Activated naive CD8-positive, alpha-beta T cell treated with anti-CD3 and anti-CD28 coated beads, Interleukin-2, amount 10 ng/mL, durations not matched to agents 7 days and 5 days (primary cell): ENCODE measurements around the gene USP5. TPM values are rescaled to one million over a fixed set of nuclear protein-coding genes. Genes with fewer than 3 reads are reported as not detected.
A peak's percentile ranks its signal among the peaks of the same experiment; 100 is the strongest.

Experiments used
- ATAC-seq: fragments of 150-1000 bp; cut with Tn5 transposase; one replicate; pipeline ENCODE4 v1.10.0; 2021; ENCODE audit warnings: low read depth, moderate library complexity
- POLR2A ChIA-PET: fragments of 350-600 bp; sonication (Branson Sonifier 250); formaldehyde crosslinking; loops from one replicate; lab custom pipeline; 2021; ENCODE audit warnings: antibody characterized with exemption; lab: Charles Lee
- DNase-seq: peaks from one replicate; pipeline ENCODE4 v3.0.0; 2021
- H3K27ac Mint-ChIP-seq: one replicate; pipeline ENCODE4 v1.8.0; 2022; ENCODE audit warnings: mild to moderate bottlenecking, mixed read lengths
- H3K27me3 Mint-ChIP-seq: one replicate; pipeline ENCODE4 v1.8.0; 2022; ENCODE audit warnings: mild to moderate bottlenecking, moderate library complexity, mixed read lengths
- H3K36me3 Mint-ChIP-seq: one replicate; pipeline ENCODE4 v1.8.0; 2021; ENCODE audit warnings: mild to moderate bottlenecking, mixed read lengths
- H3K4me1 Mint-ChIP-seq: one replicate; pipeline ENCODE4 v1.8.0; 2021; ENCODE audit warnings: mixed read lengths
- H3K4me3 Mint-ChIP-seq: one replicate; pipeline ENCODE4 v1.8.0; 2022; ENCODE audit warnings: mild to moderate bottlenecking, moderate library complexity, mixed read lengths
- H3K9me3 Mint-ChIP-seq: one replicate; pipeline ENCODE4 v1.8.0; 2021; ENCODE audit warnings: mixed read lengths
- total RNA-seq, 2 experiments: library from RNA; stranded (reverse); gene quantifications; one replicate each; pipeline ENCODE4 v1.2.3, GENCODE V29; 2021

The USP5 gene
- total RNA-seq, 2 experiments from 2014 or later: 84.8 to 95.4 TPM

GRCh38 chr12:6828781-6829535 lies 23.0 kb upstream of the USP5 start:
- POLR2A ChIA-PET: interaction anchor here (0.6 to 1.7 kb wide), 5 partner anchors 22 to 249 kb away, joined by 3 to 7 read pairs (median 5); partner anchors contain the start of genes CD4, CDCA3, MLF2 and SPSB2
- H3K4me3 Mint-ChIP-seq: peak overlapping the region; percentile 82
- H3K27me3 Mint-ChIP-seq: peaks cover 61% of the 10 kb centered on the region
- H3K36me3 Mint-ChIP-seq: no peaks in the 10 kb centered on the region
- ATAC-seq (peak; percentile 50), DNase-seq (peak; percentile 64)
- H3K9me3 Mint-ChIP-seq: no peaks in the 10 kb centered on the region
- H3K4me1 Mint-ChIP-seq: peaks cover 15% of the 10 kb centered on the region
- H3K27ac Mint-ChIP-seq: peak overlapping the region; percentile 70

DNA sequence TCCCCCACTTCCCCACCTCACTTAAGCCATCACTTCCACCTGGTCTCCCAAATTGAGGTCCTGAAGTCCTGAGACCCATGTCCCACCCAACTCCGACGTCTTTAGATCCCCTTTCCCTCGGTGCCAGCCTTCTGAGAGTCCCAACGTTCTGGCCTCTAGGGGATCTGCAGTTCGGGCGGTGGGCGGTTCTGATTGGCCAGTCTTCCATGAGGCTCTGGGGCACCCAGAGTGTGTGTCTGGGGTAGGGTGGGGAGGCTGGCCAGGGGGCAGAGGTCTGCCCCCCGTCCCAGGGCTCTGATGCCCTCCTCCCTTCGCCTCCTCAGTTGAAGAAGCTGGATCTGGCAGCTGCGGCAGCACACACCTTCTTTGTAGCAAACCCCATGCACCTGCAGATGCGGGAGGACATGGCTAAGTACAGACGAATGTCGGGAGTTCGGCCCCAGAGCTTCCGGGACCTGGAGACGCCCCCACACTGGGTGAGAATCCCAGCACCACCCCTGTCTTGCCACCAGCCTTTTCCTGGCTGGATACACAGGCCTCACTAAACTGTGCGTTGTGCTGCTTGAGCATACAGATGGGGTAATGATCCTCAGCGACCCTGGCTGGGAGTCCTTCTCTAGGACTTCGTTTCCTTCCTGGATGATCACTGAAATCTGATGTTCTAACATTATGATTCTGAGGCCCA lies 22.3 kb upstream of the USP5 start:
- Mint-ChIP-seq H3K9me3 (no peaks in the 10 kb centered on the region), H3K27me3 (peaks cover 58% of the 10 kb centered on the region), H3K27ac (no peak overlapping the region), H3K4me3 (peak overlapping the region; percentile 82), H3K4me1 (peaks cover 15% of the 10 kb centered on the region), H3K36me3 (no peaks in the 10 kb centered on the region)
- DNase-seq (no peak), ATAC-seq (no peak)
- POLR2A ChIA-PET: interaction anchor here (0.6 to 1.4 kb wide), 5 partner anchors 41 to 250 kb away, joined by 3 to 7 read pairs (median 4); partner anchors contain the start of genes CD4, MLF2 and SPSB2

DNA sequence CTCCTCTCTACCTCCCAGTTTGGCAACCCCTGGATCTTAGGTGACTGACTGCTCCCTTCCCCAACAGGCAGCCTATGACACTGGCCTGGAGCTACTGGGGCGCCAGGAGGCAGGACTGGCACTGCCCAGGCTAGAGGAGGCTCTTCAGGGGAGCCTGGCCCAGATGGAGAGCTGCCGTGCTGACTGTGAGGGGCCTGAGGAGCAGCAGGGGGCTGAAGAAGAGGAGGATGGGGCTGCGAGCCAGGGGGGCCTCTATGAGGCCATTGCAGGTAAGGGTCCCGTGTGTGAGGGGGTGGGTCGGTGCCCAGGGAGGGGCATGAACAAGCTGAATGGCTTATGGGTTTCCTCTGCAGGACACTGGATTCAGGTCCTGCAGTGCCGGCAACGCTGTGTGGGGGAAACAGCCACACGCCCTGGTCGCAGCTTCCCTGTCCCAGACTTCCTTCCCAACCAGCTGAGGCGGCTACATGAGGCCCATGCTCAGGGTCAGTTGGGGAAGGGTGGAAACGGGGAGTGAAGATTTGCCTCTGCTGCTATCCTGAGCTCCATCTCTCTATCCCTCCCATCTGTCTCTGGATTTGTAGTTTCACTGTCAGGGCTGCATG lies 21.6 kb upstream of the USP5 start:
- Mint-ChIP-seq H3K27ac (no peak overlapping the region), H3K4me3 (no peak overlapping the region), H3K4me1 (peaks cover 17% of the 10 kb centered on the region), H3K36me3 (no peaks in the 10 kb centered on the region), H3K27me3 (peaks cover 53% of the 10 kb centered on the region), H3K9me3 (no peaks in the 10 kb centered on the region)
- DNase-seq (peak; percentile 34), ATAC-seq (no peak)
- POLR2A ChIA-PET: interaction anchor here (1.1 to 1.3 kb wide), 2 partner anchors 21 to 77 kb away, joined by 3 to 4 read pairs; partner anchors contain the start of genes MLF2 and USP5

DNA sequence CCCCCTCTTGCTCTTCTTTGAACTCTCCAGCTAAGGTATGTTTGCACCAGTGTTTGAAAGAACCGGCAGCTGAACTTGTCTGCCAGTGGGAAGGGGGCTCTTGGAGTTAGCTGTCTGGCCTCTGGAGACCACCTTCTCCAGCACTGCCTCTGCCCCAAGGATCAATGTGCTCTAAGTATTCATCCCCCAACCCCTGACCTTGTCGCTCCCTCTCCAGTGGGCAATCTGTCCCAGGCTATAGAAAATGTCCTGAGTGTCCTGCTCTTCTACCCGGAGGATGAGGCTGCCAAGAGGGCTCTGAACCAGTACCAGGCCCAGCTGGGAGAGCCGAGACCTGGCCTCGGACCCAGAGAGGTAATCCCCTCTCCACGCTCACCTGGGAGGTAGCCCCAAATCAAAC lies 21.0 kb upstream of the USP5 start:
- Mint-ChIP-seq H3K27ac (no peak overlapping the region), H3K4me3 (no peak overlapping the region), H3K36me3 (no peaks in the 10 kb centered on the region), H3K27me3 (peaks cover 48% of the 10 kb centered on the region), H3K4me1 (peaks cover 19% of the 10 kb centered on the region), H3K9me3 (no peaks in the 10 kb centered on the region)
- ATAC-seq (no peak), DNase-seq (no peak)
- POLR2A ChIA-PET: interaction anchor here (1.1 to 1.3 kb wide), 2 partner anchors 21 to 78 kb away, joined by 3 to 4 read pairs; partner anchors contain the start of genes MLF2 and USP5

GRCh38 chr12:6831450-6831995 lies 20.4 kb upstream of the USP5 start:
- Mint-ChIP-seq H3K27me3 (peaks cover 44% of the 10 kb centered on the region), H3K36me3 (no peaks in the 10 kb centered on the region), H3K4me3 (no peak overlapping the region), H3K9me3 (no peaks in the 10 kb centered on the region), H3K27ac (no peak overlapping the region), H3K4me1 (peaks cover 19% of the 10 kb centered on the region)
- DNase-seq (no peak), ATAC-seq (no peak)
- POLR2A ChIA-PET: no interaction called here

- H3K27me3 Mint-ChIP-seq: peaks cover 38% of the 10 kb centered on the region
Measured at GRCh38 chr12:6832125-6832524, 19.8 kb upstream of the USP5 start.

GRCh38 chr12:6833189-6833890 lies 18.6 kb upstream of the USP5 start:
- POLR2A ChIA-PET: interaction anchor here (1.2 to 2.5 kb wide), 3 partner anchors 9 to 18 kb away, joined by 3 to 14 read pairs (median 4); partner anchors contain the start of gene CDCA3
- Mint-ChIP-seq H3K36me3 (no peaks in the 10 kb centered on the region), H3K27ac (no peak overlapping the region), H3K9me3 (no peaks in the 10 kb centered on the region), H3K4me1 (peaks cover 12% of the 10 kb centered on the region), H3K27me3 (peaks cover 29% of the 10 kb centered on the region), H3K4me3 (no peak overlapping the region)
- DNase-seq (no peak), ATAC-seq (no peak)

More at GRCh38 chr12:6832125-6832524, 19.8 kb upstream of the USP5 start:
- POLR2A ChIA-PET: no interaction called here
- H3K36me3 Mint-ChIP-seq: no peaks in the 10 kb centered on the region
- no peaks in the 10 kb centered on the region for H3K9me3 Mint-ChIP-seq
- no peak for ATAC-seq
- H3K27ac Mint-ChIP-seq: no peak overlapping the region
- peaks cover 19% of the 10 kb centered on the region for H3K4me1 Mint-ChIP-seq
- no peak overlapping the region for H3K4me3 Mint-ChIP-seq
- no peak for DNase-seq

- no peak for ATAC-seq
- Mint-ChIP-seq H3K36me3 (no peaks in the 10 kb centered on the region), H3K27me3 (peaks cover 24% of the 10 kb centered on the region)
Measured at GRCh38 chr12:6834254-6834653, 17.7 kb upstream of the USP5 start.

GRCh38 chr12:6834873-6835272 lies 17.1 kb upstream of the USP5 start:
- H3K27me3 Mint-ChIP-seq: peaks cover 17% of the 10 kb centered on the region
- no peaks in the 10 kb centered on the region for H3K9me3 Mint-ChIP-seq
- POLR2A ChIA-PET: interaction anchor here (0.7 to 2.5 kb wide), 6 partner anchors 13 to 302 kb away, joined by 3 to 14 read pairs (median 4); partner anchors contain the start of genes CDCA3, MLF2 and USP5
- DNase-seq (no peak), ATAC-seq (no peak)
- no peak overlapping the region for H3K27ac Mint-ChIP-seq
- peaks cover 7% of the 10 kb centered on the region for H3K4me1 Mint-ChIP-seq
- no peak overlapping the region for H3K4me3 Mint-ChIP-seq
- H3K36me3 Mint-ChIP-seq: no peaks in the 10 kb centered on the region

More at GRCh38 chr12:6834254-6834653, 17.7 kb upstream of the USP5 start:
- Mint-ChIP-seq H3K4me3 (no peak overlapping the region), H3K27ac (no peak overlapping the region), H3K4me1 (peaks cover 7% of the 10 kb centered on the region), H3K9me3 (no peaks in the 10 kb centered on the region)
- no peak for DNase-seq
- POLR2A ChIA-PET: interaction anchor here (0.7 to 2.5 kb wide), 5 partner anchors 12 to 81 kb away, joined by 3 to 14 read pairs (median 4); partner anchors contain the start of genes CDCA3, MLF2 and USP5

GRCh38 chr12:6836851-6837250 lies 15.1 kb upstream of the USP5 start:
- ATAC-seq (no peak), DNase-seq (no peak)
- no peaks in the 10 kb centered on the region for H3K36me3 Mint-ChIP-seq
- H3K9me3 Mint-ChIP-seq: no peaks in the 10 kb centered on the region
- no peak overlapping the region for H3K4me3 Mint-ChIP-seq
- peaks cover 7% of the 10 kb centered on the region for H3K27me3 Mint-ChIP-seq
- H3K4me1 Mint-ChIP-seq: peaks cover 7% of the 10 kb centered on the region
- POLR2A ChIA-PET: interaction anchor here (1.1 kb wide), 1 partner anchor 14 kb away, joined by 6 read pairs; the partner anchor contains the start of gene CDCA3
- H3K27ac Mint-ChIP-seq: no peak overlapping the region

DNA sequence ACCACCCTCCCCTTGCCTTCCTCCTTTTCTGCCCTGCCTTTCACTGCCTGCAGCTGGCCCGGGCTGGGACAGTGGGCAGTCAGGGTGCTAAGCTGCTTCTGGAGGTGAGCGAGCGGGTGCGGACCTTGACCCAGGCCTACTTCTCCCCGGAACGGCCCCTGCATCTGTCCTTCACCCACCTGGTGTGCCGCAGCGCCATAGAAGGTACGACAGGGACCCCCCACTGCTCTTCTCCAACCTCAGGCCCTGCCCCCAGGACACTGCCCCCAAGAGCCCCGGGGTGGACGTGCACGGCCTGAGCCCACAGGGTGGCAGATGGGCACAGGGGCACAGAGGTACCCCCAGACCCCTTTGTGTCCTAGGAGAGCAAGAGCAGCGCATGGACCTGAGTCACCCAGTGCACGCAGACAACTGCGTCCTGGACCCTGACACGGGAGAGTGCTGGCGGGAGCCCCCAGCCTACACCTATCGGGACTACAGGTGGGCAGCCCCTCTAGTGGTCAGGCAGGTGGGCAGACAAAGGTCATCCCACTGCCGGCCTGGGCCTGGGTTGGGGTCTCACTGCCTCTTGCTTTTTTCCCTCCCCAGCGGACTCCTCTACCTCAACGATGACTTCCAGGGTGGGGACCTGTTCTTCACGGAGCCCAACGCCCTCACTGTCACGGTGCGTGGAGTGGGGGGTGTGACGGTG lies 14.4 kb upstream of the USP5 start:
- ATAC-seq: no peak
- POLR2A ChIA-PET: interaction anchor here (1.1 kb wide), 1 partner anchor 13 kb away, joined by 6 read pairs; the partner anchor contains the start of gene CDCA3
- peaks cover 7% of the 10 kb centered on the region for H3K4me1 Mint-ChIP-seq
- no peak for DNase-seq
- H3K4me3 Mint-ChIP-seq: no peak overlapping the region
- no peaks in the 10 kb centered on the region for H3K9me3 Mint-ChIP-seq
- H3K27ac Mint-ChIP-seq: no peak overlapping the region
- no peaks in the 10 kb centered on the region for H3K36me3 Mint-ChIP-seq
- peaks cover 2% of the 10 kb centered on the region for H3K27me3 Mint-ChIP-seq

DNA sequence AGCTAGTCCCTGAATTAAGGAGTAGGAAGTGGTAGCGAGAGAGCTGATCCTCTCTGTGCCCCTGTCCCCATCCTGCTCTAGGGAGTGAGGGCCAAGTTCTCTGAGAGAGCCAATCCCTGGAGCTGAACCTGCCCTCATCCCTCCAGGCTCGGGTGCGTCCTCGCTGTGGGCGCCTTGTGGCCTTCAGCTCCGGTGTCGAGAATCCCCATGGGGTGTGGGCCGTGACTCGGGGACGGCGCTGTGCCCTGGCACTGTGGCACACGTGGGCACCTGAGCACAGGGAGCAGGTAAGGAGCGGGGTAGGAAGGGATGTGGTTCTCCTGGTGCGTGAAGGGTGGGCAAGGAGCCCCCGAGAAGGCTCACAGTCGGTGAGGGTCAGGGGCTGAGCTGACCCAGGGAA lies 13.1 kb upstream of the USP5 start:
- Mint-ChIP-seq H3K4me1 (peaks cover 7% of the 10 kb centered on the region), H3K27me3 (peaks cover 2% of the 10 kb centered on the region), H3K4me3 (no peak overlapping the region), H3K27ac (no peak overlapping the region), H3K36me3 (no peaks in the 10 kb centered on the region), H3K9me3 (no peaks in the 10 kb centered on the region)
- POLR2A ChIA-PET: interaction anchor here (1.3 kb wide), 1 partner anchor 15 kb away, joined by 3 read pairs; no protein-coding TSS in a partner anchor
- DNase-seq: no peak
- no peak for ATAC-seq
